Esophagus (tissue), 2 donors: ENCODE data around the gene TFR2. TPM values are rescaled to one million over a fixed set of nuclear protein-coding genes. Genes with fewer than 3 reads are reported as not detected.

Source experiments
- H3K27ac ChIP-seq, 2 donors: one replicate each; pipeline ENCODE4 v1.5.1; 2013; ENCODE audit warnings: low read depth in 2 of 2, mild to moderate bottlenecking in 2 of 2, inconsistent platforms in 1 of 2, low read length in 1 of 2, moderate library complexity in 1 of 2
- H3K27me3 ChIP-seq, 2 donors: one replicate each; pipeline ENCODE4 v1.6.1; 2013; ENCODE audit warnings: low read length in 2 of 2, control low read depth in 1 of 2, mild to moderate bottlenecking in 1 of 2; ENCODE audit not compliant: insufficient read depth in 2 of 2, control insufficient read depth in 1 of 2
- H3K36me3 ChIP-seq, 2 donors: one replicate each; pipeline ENCODE4 v1.6.1; 2013; ENCODE audit warnings: low read length in 1 of 2; ENCODE audit not compliant: control insufficient read depth in 2 of 2, insufficient read depth in 2 of 2
- H3K4me1 ChIP-seq, 2 donors: one replicate each; pipeline ENCODE4 v1.6.1; 2013; ENCODE audit warnings: low read length in 1 of 2; ENCODE audit not compliant: control insufficient read depth in 2 of 2, insufficient read depth in 2 of 2
- H3K4me3 ChIP-seq, 2 donors: one replicate each; pipeline ENCODE4 v1.5.1; 2013; ENCODE audit warnings: low read length in 2 of 2, mild to moderate bottlenecking in 2 of 2, low read depth in 1 of 2, moderate library complexity in 1 of 2
- H3K9me3 ChIP-seq, 2 donors: one replicate each; pipeline ENCODE4 v1.6.1; 2013; ENCODE audit warnings: mild to moderate bottlenecking in 2 of 2, low read depth in 1 of 2, low read length in 1 of 2, moderate library complexity in 1 of 2; ENCODE audit not compliant: control insufficient read depth in 2 of 2, insufficient read depth in 1 of 2
- WGBS, 2 donors: extraction: QIAGEN DNeasy Blood & Tissue Kit; methylation state at CpG; one replicate each; pipeline ENCODE4 v1.1.7; 2013; 5-methylcytosine and 5-hydroxymethylcytosine counted together
- polyA plus RNA-seq, 2 donors: library from polyadenylated mRNA; stranded (reverse); fragments of 200-250 nt; gene quantifications; one replicate each; pipeline ENCODE4 v1.2.3, GENCODE V29; 2013
- donor health status: healthy with polysubstance abuse.
- donor health status: Bipolar disorder and iron deficiency.

Gene TFR2
- polyA plus RNA-seq, 2 donors = 0.41 to 0.53 TPM

GRCh38 chr7:100603726-100604027 is 37.7 kb downstream of the TFR2 start:
- peak overlapping the region; percentile 39 to 46 for H3K4me3 ChIP-seq
- no peaks in the 10 kb centered on the region for H3K36me3 ChIP-seq
- no peaks in the 10 kb centered on the region for H3K4me1 ChIP-seq
- H3K27ac ChIP-seq = peak overlapping the region; percentile 65 to 73
- H3K27me3 ChIP-seq = no peaks in the 10 kb centered on the region
- 10 to 12% methylated on average over 10 of the region's 10 CpGs for WGBS, 2 donors
- no peaks in the 10 kb centered on the region for H3K9me3 ChIP-seq

GRCh38 chr7:100602889-100603725 is 38.2 kb downstream of the TFR2 start:
- H3K27ac ChIP-seq = peak overlapping the region; percentile 65 to 73
- no peaks in the 10 kb centered on the region for H3K27me3 ChIP-seq
- WGBS, 2 donors = 42 to 46% methylated on average over 21 of the region's 21 CpGs
- H3K9me3 ChIP-seq = no peaks in the 10 kb centered on the region
- H3K36me3 ChIP-seq = no peaks in the 10 kb centered on the region
- no peak overlapping the region for H3K4me3 ChIP-seq
- H3K4me1 ChIP-seq = no peaks in the 10 kb centered on the region

GRCh38 chr7:100600730-100601038 is 40.7 kb downstream of the TFR2 start:
- no peaks in the 10 kb centered on the region for H3K9me3 ChIP-seq
- no peaks in the 10 kb centered on the region for H3K27me3 ChIP-seq
- no peaks in the 10 kb centered on the region for H3K4me1 ChIP-seq
- no peak overlapping the region for H3K27ac ChIP-seq
- 77 to 79% methylated on average over 9 of the region's 9 CpGs for WGBS, 2 donors
- no peaks in the 10 kb centered on the region for H3K36me3 ChIP-seq
- H3K4me3 ChIP-seq = no peak overlapping the region

- H3K4me1 ChIP-seq = no peaks in the 10 kb centered on the region
- H3K9me3 ChIP-seq = no peaks in the 10 kb centered on the region
- 70 to 71% methylated on average over 18 of the region's 18 CpGs for WGBS, 2 donors
- no peak overlapping the region for H3K27ac ChIP-seq
- no peaks in the 10 kb centered on the region for H3K36me3 ChIP-seq
- no peaks in the 10 kb centered on the region for H3K27me3 ChIP-seq
- no peak overlapping the region for H3K4me3 ChIP-seq
Measured at GRCh38 chr7:100599911-100600729, 41.2 kb downstream of the TFR2 start.

- Histone ChIP-seq H3K27me3 (no peaks in the 10 kb centered on the region), H3K4me1 (peaks cover 0 to 2% of the 10 kb centered on the region in 2 donors), H3K4me3 (no peak overlapping the region), H3K36me3 (no peaks in the 10 kb centered on the region), H3K27ac (no peak overlapping the region), H3K9me3 (no peaks in the 10 kb centered on the region)
- 86 to 90% methylated on average over 4 of the region's 4 CpGs for WGBS, 2 donors
Measured at GRCh38 chr7:100598425-100598824, 42.9 kb downstream of the TFR2 start.

GRCh38 chr7:100595188-100595587 is 46.2 kb downstream of the TFR2 start:
- 95 to 96% methylated on average over 7 of the region's 7 CpGs for WGBS, 2 donors
- H3K36me3 ChIP-seq = no peaks in the 10 kb centered on the region
- no peak overlapping the region for H3K4me3 ChIP-seq
- H3K27me3 ChIP-seq = no peaks in the 10 kb centered on the region
- H3K4me1 ChIP-seq = peaks cover 0 to 2% of the 10 kb centered on the region in 2 donors
- H3K9me3 ChIP-seq = no peaks in the 10 kb centered on the region
- H3K27ac ChIP-seq = no peak overlapping the region

GRCh38 chr7:100591596-100591995 is 49.8 kb downstream of the TFR2 start:
- Histone ChIP-seq H3K27ac (no peak overlapping the region), H3K4me3 (no peak overlapping the region), H3K36me3 (no peaks in the 10 kb centered on the region), H3K4me1 (peaks cover 0 to 2% of the 10 kb centered on the region in 2 donors), H3K9me3 (no peaks in the 10 kb centered on the region), H3K27me3 (no peaks in the 10 kb centered on the region)
- WGBS, 2 donors = 92 to 95% methylated on average over 17 of the region's 17 CpGs

- WGBS, 2 donors = 24 to 28% methylated on average over 20 of the region's 20 CpGs
- Histone ChIP-seq H3K9me3 (no peaks in the 10 kb centered on the region), H3K4me1 (peaks cover 0 to 3% of the 10 kb centered on the region in 2 donors), H3K4me3 (no peak overlapping the region), H3K27ac (peak overlapping the region in 1 of 2 donors; percentile 2), H3K27me3 (no peaks in the 10 kb centered on the region), H3K36me3 (no peaks in the 10 kb centered on the region)
Measured at GRCh38 chr7:100590077-100590737, 51.1 kb downstream of the TFR2 start.

- WGBS, 2 donors = 50 to 56% methylated on average over 7 of the region's 7 CpGs
- H3K4me1 ChIP-seq = peaks cover 0 to 10% of the 10 kb centered on the region in 2 donors
- H3K27me3 ChIP-seq = no peaks in the 10 kb centered on the region
- H3K27ac ChIP-seq = no peak overlapping the region
- no peaks in the 10 kb centered on the region for H3K9me3 ChIP-seq
- no peak overlapping the region for H3K4me3 ChIP-seq
- no peaks in the 10 kb centered on the region for H3K36me3 ChIP-seq
Measured at GRCh38 chr7:100589341-100589947, 51.9 kb downstream of the TFR2 start.
